GM12878 (cell line): ENCODE results near the gene PTCD2.

Source experiments
- CTCF ChIP-seq, 3 experiments: IDR thresholded peaks in 2 of 3; conservative IDR thresholded peaks in 1 of 3; 2 replicates each; pipeline ENCODE4 v1.5.1; 2011; ENCODE audit warnings: low read depth in 3 of 3, low read length in 3 of 3, mild to moderate bottlenecking in 3 of 3, control low read depth in 2 of 3, moderate library complexity in 2 of 3, inconsistent platforms in 1 of 3, mixed read lengths in 1 of 3; ENCODE audit not compliant: control insufficient read depth in 2 of 3, insufficient read depth in 1 of 3; ENCODE audit errors: extremely low read depth in 1 of 3
- EZH2 ChIP-seq: IDR thresholded peaks from 2 replicates; pipeline ENCODE4 v1.6.1; 2012; ENCODE audit warnings: low read depth, mild to moderate bottlenecking, control low read depth, inconsistent platforms, low read length, borderline replicate concordance; ENCODE audit not compliant: control insufficient read depth
- FOXK2 ChIP-seq: fragments of 450-650 bp; IDR thresholded peaks from 2 replicates; pipeline ENCODE4 v1.6.1; 2017; ENCODE audit warnings: mild to moderate bottlenecking, moderate library complexity
- HDGF ChIP-seq: fragments of 450-650 bp; IDR thresholded peaks from 2 replicates; pipeline ENCODE4 v1.6.1; 2016; ENCODE audit warnings: antibody characterized with exemption
- KAT2A ChIP-seq: conservative IDR thresholded peaks from 2 replicates; pipeline ENCODE4 v1.6.1; 2011; ENCODE audit warnings: low read depth, low read length; ENCODE audit not compliant: control insufficient read depth
- MXI1 ChIP-seq: fragments of 150-350 bp; IDR thresholded peaks from 2 replicates; pipeline ENCODE4 v1.6.1; 2011; ENCODE audit warnings: low read depth, mild to moderate bottlenecking, inconsistent platforms, low read length, improper control_type of control experiment
- RAD21 ChIP-seq: IDR thresholded peaks from 2 replicates; pipeline ENCODE4 v1.6.1; 2011; ENCODE audit warnings: mild to moderate bottlenecking, low read depth, low read length, moderate library complexity; ENCODE audit not compliant: insufficient read depth
- SMC3 ChIP-seq: IDR thresholded peaks from 2 replicates; pipeline ENCODE4 v1.6.1; 2011; ENCODE audit warnings: low read length, improper control_type of control experiment, borderline replicate concordance
- ZNF592 ChIP-seq: fragments of 450-650 bp; IDR thresholded peaks from 2 replicates; pipeline ENCODE4 v1.6.1; 2017; ENCODE audit warnings: mild to moderate bottlenecking, moderate library complexity
- ZZZ3 ChIP-seq: IDR thresholded peaks from 2 replicates; pipeline ENCODE4 v1.6.1; 2011; ENCODE audit warnings: low read depth; ENCODE audit not compliant: control insufficient read depth, insufficient read length

- TF ChIP-seq RAD21 (no peak), MXI1 (no peak), KAT2A (no peak), HDGF (no peak), EZH2 (no peak), CTCF (IDR thresholded peaks at IDR 0.05 in 2 of 3, conservative IDR thresholded peaks at IDR 0.05 in 1 of 3; ENCODE audit: control insufficient read depth in 2 of 3, extremely low read depth in 1 of 3, insufficient read depth in 1 of 3, low read depth in 3 of 3, low read length in 3 of 3) (no peak), ZZZ3 (no peak), FOXK2 (no peak), SMC3 (no peak), ZNF592 (no peak)
Observed at GRCh38 chr5:72290356-72291133, 29.6 kb upstream of the PTCD2 start.
